Astrocyte (in vitro differentiated cells and primary cell): Measurements from ENCODE around the gene DNAJA1. TPM values are rescaled to one million over a fixed set of nuclear protein-coding genes. Genes with fewer than 3 reads are reported as not detected.

ENCODE experiments used
- DNase-seq: peaks from one replicate; pipeline ENCODE4 v3.0.0-alpha.2; 2010; ENCODE audit warnings: low read depth
- FAIRE-seq: peaks from 2 replicates; lab custom pipeline; 2011; peaks lifted over from hg19 to GRCh38; lab: Jason Lieb, UNC
- H2AFZ ChIP-seq: 2 replicates; pipeline ENCODE4 v1.6.0; 2012; ENCODE audit warnings: low read depth, low read length, inconsistent platforms
- H3K27ac ChIP-seq: 2 replicates; pipeline ENCODE4 v1.5.1; 2011; ENCODE audit warnings: low read depth, low read length, inconsistent platforms
- H3K27me3 ChIP-seq: 2 replicates; pipeline ENCODE4 v1.6.0; 2011; ENCODE audit warnings: low read length, inconsistent platforms; ENCODE audit not compliant: insufficient read depth
- H3K36me3 ChIP-seq: 2 replicates; pipeline ENCODE4 v1.5.1; 2011; ENCODE audit warnings: low read length, inconsistent platforms; ENCODE audit not compliant: insufficient read depth
- H3K4me1 ChIP-seq: 2 replicates; pipeline ENCODE4 v1.5.1; 2011; ENCODE audit warnings: low read length, inconsistent platforms; ENCODE audit not compliant: insufficient read depth
- H3K4me2 ChIP-seq: 2 replicates; pipeline ENCODE4 v1.6.0; 2012; ENCODE audit warnings: low read length, inconsistent platforms
- H3K4me3 ChIP-seq: 2 replicates; pipeline ENCODE4 v1.5.1; 2011; ENCODE audit warnings: low read depth, mild to moderate bottlenecking, low read length, inconsistent platforms; ENCODE audit not compliant: insufficient read depth
- H3K79me2 ChIP-seq: 2 replicates; pipeline ENCODE4 v1.6.0; 2012; ENCODE audit warnings: mild to moderate bottlenecking, low read length, inconsistent platforms; ENCODE audit not compliant: insufficient read depth
- H3K9ac ChIP-seq: 2 replicates; pipeline ENCODE4 v1.6.0; 2012; ENCODE audit warnings: mild to moderate bottlenecking, low read length, inconsistent platforms
- H3K9me3 ChIP-seq: 2 replicates; pipeline ENCODE4 v1.5.1; 2012; ENCODE audit warnings: low read depth, mild to moderate bottlenecking, low read length, inconsistent platforms; ENCODE audit not compliant: insufficient read depth
- H4K20me1 ChIP-seq: 2 replicates; pipeline ENCODE4 v1.6.0; 2012; ENCODE audit warnings: low read length, inconsistent platforms; ENCODE audit not compliant: insufficient read depth
- H3K27ac Mint-ChIP-seq: one replicate; pipeline ENCODE4 v1.8.0; 2021; ENCODE audit warnings: mild to moderate bottlenecking, mixed read lengths; ENCODE audit not compliant: unreplicated experiment
- H3K27me3 Mint-ChIP-seq: one replicate; pipeline ENCODE4 v1.8.0; 2021; ENCODE audit warnings: low read depth, mixed read lengths; ENCODE audit not compliant: unreplicated experiment
- H3K36me3 Mint-ChIP-seq: one replicate; pipeline ENCODE4 v1.8.0; 2021; ENCODE audit warnings: low read depth, mixed read lengths; ENCODE audit not compliant: unreplicated experiment
- H3K4me1 Mint-ChIP-seq: one replicate; pipeline ENCODE4 v1.8.0; 2021; ENCODE audit warnings: low read depth, mixed read lengths; ENCODE audit not compliant: unreplicated experiment
- H3K4me3 Mint-ChIP-seq: one replicate; pipeline ENCODE4 v1.8.0; 2021; ENCODE audit warnings: mild to moderate bottlenecking, moderate library complexity, mixed read lengths; ENCODE audit not compliant: unreplicated experiment
- H3K9me3 Mint-ChIP-seq: one replicate; pipeline ENCODE4 v1.8.0; 2021; ENCODE audit warnings: mild to moderate bottlenecking, mixed read lengths; ENCODE audit not compliant: unreplicated experiment
- CTCF ChIP-seq: IDR thresholded peaks from 2 replicates; pipeline ENCODE4 v1.5.1; 2011; ENCODE audit warnings: low read depth, mild to moderate bottlenecking, inconsistent platforms, low read length, moderate library complexity; ENCODE audit not compliant: insufficient read depth
- EZH2 ChIP-seq: IDR thresholded peaks from 2 replicates; pipeline ENCODE4 v1.6.1; 2012; ENCODE audit warnings: mild to moderate bottlenecking, low read length, inconsistent platforms; ENCODE audit not compliant: insufficient read depth
- total RNA-seq: library from RNA; stranded (reverse); gene quantifications from 2 replicates; pipeline ENCODE4 v1.2.1, GENCODE V29; 2021

DNAJA1 gene
- total RNA-seq, 1 donor from 2014 or later = 277 TPM

- Mint-ChIP-seq H3K27ac (no peak overlapping the region), H3K4me1 (no peaks in the 10 kb centered on the region), H3K36me3 (peaks cover 9% of the 10 kb centered on the region), H3K9me3 (no peaks in the 10 kb centered on the region), H3K27me3 (no peaks in the 10 kb centered on the region), H3K4me3 (no peak overlapping the region)
- Histone ChIP-seq H3K9ac (no peak overlapping the region), H3K27me3 (no peaks in the 10 kb centered on the region), H3K4me3 (no peak overlapping the region), H4K20me1 (no peaks in the 10 kb centered on the region), H3K36me3 (peaks cover 44% of the 10 kb centered on the region), H3K4me1 (no peaks in the 10 kb centered on the region), H2AFZ (no peak overlapping the region), H3K79me2 (no peaks in the 10 kb centered on the region), H3K9me3 (no peaks in the 10 kb centered on the region), H3K27ac (no peak overlapping the region), H3K4me2 (no peak overlapping the region)
- no peak for TF ChIP-seq EZH2
- TF ChIP-seq CTCF = no peak
- FAIRE-seq (no peak), DNase-seq (no peak)
Measured at GRCh38 chr9:33051144-33051543, 26.1 kb downstream of the DNAJA1 start.

DNA sequence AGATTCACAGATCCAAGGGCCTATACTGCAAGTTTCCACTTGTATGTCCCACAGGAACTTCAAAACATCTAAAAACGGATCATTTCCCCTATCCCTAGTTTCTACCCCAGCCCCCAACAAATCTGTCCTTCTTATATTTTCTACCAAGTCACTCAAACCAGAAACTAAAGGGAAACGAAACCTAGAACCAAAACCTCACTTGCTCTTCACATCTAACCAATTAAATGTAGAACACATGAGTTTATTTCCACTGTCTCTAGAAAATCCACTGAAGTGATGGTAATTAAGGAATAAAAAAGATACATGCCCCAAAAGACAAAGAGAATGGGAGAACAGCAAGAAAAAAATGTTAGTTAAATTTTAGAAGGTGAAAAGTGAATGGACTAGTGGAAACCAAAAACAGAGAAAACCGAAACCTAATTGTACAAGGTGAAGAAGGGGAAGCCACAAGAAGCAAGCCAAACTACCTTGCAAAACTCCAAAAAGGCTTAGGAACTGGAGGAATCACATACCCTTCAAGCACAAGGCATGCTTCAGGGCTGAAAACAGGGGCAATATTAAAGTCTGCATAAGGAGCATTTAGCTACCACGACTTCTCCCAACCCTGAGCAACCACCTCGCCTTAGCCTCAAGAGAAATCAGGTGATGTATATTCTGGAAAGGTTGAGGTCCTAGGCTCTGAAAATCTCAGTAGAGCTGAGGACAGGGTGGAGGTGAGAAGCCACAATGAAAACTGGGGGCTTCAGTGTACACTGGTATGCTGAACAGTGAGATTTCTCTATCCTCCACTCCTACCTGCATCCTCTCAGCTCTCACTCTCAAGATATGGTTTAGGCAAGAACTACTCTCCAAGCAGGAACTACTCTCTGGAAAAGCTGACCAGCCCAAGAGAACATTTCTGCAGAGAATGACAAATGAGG is 40.3 kb downstream of the DNAJA1 start:
- Histone ChIP-seq H3K9me3 (no peaks in the 10 kb centered on the region), H3K36me3 (peaks cover 55% of the 10 kb centered on the region), H3K4me2 (no peak overlapping the region), H3K27ac (no peak overlapping the region), H3K79me2 (peaks cover 3% of the 10 kb centered on the region), H3K4me3 (no peak overlapping the region), H2AFZ (no peak overlapping the region), H3K4me1 (peaks cover 3% of the 10 kb centered on the region), H4K20me1 (peaks cover 29% of the 10 kb centered on the region), H3K9ac (no peak overlapping the region), H3K27me3 (no peaks in the 10 kb centered on the region)
- DNase-seq (no peak), FAIRE-seq (no peak)
- H3K27me3 Mint-ChIP-seq = no peaks in the 10 kb centered on the region
- no peaks in the 10 kb centered on the region for H3K9me3 Mint-ChIP-seq
- TF ChIP-seq EZH2 (no peak), CTCF (no peak)
- H3K27ac Mint-ChIP-seq = no peak overlapping the region
- no peaks in the 10 kb centered on the region for H3K4me1 Mint-ChIP-seq
- H3K36me3 Mint-ChIP-seq = peaks cover 5% of the 10 kb centered on the region
- H3K4me3 Mint-ChIP-seq = no peak overlapping the region

- H3K9ac ChIP-seq = no peak overlapping the region
- Mint-ChIP-seq H3K27me3 (no peaks in the 10 kb centered on the region), H3K4me3 (no peak overlapping the region), H3K9me3 (no peaks in the 10 kb centered on the region), H3K27ac (no peak overlapping the region), H3K4me1 (no peaks in the 10 kb centered on the region), H3K36me3 (peaks cover 11% of the 10 kb centered on the region)
- H3K36me3 ChIP-seq = peaks cover 45% of the 10 kb centered on the region
- peaks cover 3% of the 10 kb centered on the region for H3K4me1 ChIP-seq
- H2AFZ ChIP-seq = no peak overlapping the region
- TF ChIP-seq EZH2 (no peak), CTCF (no peak)
- DNase-seq = peak; percentile 20
- no peak overlapping the region for H3K27ac ChIP-seq
- H3K27me3 ChIP-seq = no peaks in the 10 kb centered on the region
- FAIRE-seq = no peak
- peaks cover 33% of the 10 kb centered on the region for H3K79me2 ChIP-seq
- H3K4me3 ChIP-seq = no peak overlapping the region
- H4K20me1 ChIP-seq = peaks cover 36% of the 10 kb centered on the region
- no peak overlapping the region for H3K4me2 ChIP-seq
- H3K9me3 ChIP-seq = no peaks in the 10 kb centered on the region
Measured at GRCh38 chr9:33068991-33069390, 43.9 kb downstream of the DNAJA1 start.
